ENCODE results near the gene PPP1R15A.

The PPP1R15A gene

DNA sequence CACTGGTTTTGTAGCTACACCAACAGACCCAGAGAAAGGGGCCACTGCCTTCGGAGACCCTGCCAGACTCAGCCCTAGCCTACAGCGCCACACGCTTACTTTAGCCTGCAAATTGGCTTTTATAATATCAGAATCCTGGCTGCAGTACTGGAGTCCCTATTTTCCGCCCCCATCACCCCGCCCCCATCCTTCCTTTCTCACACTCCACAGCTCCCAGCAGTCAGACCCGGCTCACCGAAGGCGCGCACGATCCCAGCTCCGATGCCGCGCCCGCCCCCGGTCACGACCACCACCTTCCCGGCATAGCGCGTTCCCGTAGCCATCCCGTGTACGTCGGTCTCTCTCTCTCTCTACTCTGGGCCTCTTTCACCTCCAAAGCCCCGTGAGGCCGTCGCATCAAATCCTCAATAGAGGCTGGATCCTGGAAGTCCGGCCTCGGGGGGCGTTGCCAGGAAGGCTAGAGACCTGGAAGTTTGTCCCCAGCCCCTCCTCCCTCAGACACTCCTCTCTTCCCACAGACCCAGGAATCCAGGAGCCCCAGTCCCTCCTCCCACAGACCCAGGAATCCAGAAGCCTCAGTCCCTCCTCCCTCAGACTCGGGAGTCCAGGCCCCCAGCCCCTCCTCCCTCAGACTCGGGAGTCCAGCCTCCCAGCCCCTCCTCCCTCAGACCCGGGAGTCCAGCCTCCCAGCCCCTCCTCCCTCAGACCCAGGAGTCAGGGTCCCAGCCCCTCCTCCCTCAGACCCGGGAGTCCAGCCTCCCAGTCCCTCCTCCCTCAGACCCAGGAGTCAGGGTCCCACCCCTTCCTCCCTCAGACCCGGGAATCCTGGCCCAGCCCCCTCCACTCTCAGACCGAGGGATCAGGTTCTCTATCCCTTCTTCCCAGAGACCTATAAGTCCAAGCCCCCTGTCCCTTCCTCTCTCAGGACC is 35.9 kb upstream of the PPP1R15A start, which contains the start of gene HSD17B14:
TSS of gene HSD17B14 (minus strand) at position 403 of the 929 bp plus-strand sequence. CDS start at position 323, 80 bp downstream.
- no peaks in the 10 kb centered on the region for H3K9me3 ChIP-seq (ENCODE audit: control insufficient read depth, insufficient read depth, low read depth, low read length)
- ChIA-PET POLR2A (interaction anchor here (0.6 to 1.2 kb wide), 3 partner anchors 21 to 41 kb away, joined by 4 read pairs; no protein-coding TSS in a partner anchor), CTCF (interaction anchor here (0.6 to 3.7 kb wide), 21 partner anchors 8 to 776 kb away, joined by 3 to 38 read pairs (median 4); partner anchors contain the start of gene CA11)
- H3K36me3 ChIP-seq (ENCODE audit: control insufficient read depth in 2 of 2, insufficient read depth in 1 of 2, low read length in 2 of 2) = no peaks in the 10 kb centered on the region
- peak within 1 kb of the TSS; percentile 4; the same call in 1 of the 2 replicates for H3K4me3 ChIP-seq (ENCODE audit: low read depth, low read length)
- no peaks in the 10 kb centered on the region; the same call in none of the 2 replicates for H3K4me1 ChIP-seq (ENCODE audit: control insufficient read depth, insufficient read depth, low read length)
- peak within 1 kb of the TSS; percentile 37; the same call in 1 of the 2 replicates for H3K27ac ChIP-seq (ENCODE audit: extremely low read depth, low read depth, low read length)
- TF ChIP-seq ZFHX2 (tag by site-specific recombination; conservative IDR thresholded peaks at IDR 0.05) (peak; percentile 63), ZBTB8A (tag by site-specific recombination; IDR thresholded peaks at IDR 0.05) (no peak), PATZ1 (tag by site-specific recombination; IDR thresholded peaks at IDR 0.05) (0 out of 2 replicates have a peak, but pooled peaks have one; percentile 48), ZNF600 (tag by site-specific recombination; IDR thresholded peaks at IDR 0.05) (peak; percentile 61), EGR2 (tag by site-specific recombination; IDR thresholded peaks at IDR 0.05; ENCODE audit: low read depth) (peak; percentile 59), ZBTB10 (tag by site-specific recombination; IDR thresholded peaks at IDR 0.05) (0 out of 2 replicates have a peak, but pooled peaks have one; percentile 37), SP7 (tag by site-specific recombination; IDR thresholded peaks at IDR 0.05) (0 out of 2 replicates have a peak, but pooled peaks have one; percentile 29), SP2 (tag by site-specific recombination; IDR thresholded peaks at IDR 0.05) (peak; percentile 50; the same call in 1 of the 2 replicates), ZNF10 (tag by site-specific recombination; IDR thresholded peaks at IDR 0.05) (peak; percentile 47; the same call in 1 of the 2 replicates), ZEB2 (tag by site-specific recombination; IDR thresholded peaks at IDR 0.05) (0 out of 2 replicates have a peak, but pooled peaks have one; percentile 10), IKZF3 (tag by site-specific recombination; IDR thresholded peaks at IDR 0.05) (0 out of 2 replicates have a peak, but pooled peaks have one; percentile 28), ZNF366 (tag by site-specific recombination; conservative IDR thresholded peaks at IDR 0.05) (no peak; the same call in none of the 2 replicates), SP3 (tag by site-specific recombination; IDR thresholded peaks at IDR 0.05) (peak; percentile 29)
- TF ChIP-seq, protein P1, sequence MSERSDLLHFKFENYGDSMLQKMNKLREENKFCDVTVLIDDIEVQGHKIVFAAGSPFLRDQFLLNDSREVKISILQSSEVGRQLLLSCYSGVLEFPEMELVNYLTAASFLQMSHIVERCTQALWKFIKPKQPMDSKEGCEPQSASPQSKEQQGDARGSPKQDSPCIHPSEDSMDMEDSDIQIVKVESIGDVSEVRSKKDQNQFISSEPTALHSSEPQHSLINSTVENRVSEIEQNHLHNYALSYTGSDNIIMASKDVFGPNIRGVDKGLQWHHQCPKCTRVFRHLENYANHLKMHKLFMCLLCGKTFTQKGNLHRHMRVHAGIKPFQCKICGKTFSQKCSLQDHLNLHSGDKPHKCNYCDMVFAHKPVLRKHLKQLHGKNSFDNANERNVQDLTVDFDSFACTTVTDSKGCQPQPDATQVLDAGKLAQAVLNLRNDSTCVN (tag by site-specific recombination; optimal IDR thresholded peaks at IDR 0.05) = peak; percentile 71
- TF ChIP-seq, protein P2, sequence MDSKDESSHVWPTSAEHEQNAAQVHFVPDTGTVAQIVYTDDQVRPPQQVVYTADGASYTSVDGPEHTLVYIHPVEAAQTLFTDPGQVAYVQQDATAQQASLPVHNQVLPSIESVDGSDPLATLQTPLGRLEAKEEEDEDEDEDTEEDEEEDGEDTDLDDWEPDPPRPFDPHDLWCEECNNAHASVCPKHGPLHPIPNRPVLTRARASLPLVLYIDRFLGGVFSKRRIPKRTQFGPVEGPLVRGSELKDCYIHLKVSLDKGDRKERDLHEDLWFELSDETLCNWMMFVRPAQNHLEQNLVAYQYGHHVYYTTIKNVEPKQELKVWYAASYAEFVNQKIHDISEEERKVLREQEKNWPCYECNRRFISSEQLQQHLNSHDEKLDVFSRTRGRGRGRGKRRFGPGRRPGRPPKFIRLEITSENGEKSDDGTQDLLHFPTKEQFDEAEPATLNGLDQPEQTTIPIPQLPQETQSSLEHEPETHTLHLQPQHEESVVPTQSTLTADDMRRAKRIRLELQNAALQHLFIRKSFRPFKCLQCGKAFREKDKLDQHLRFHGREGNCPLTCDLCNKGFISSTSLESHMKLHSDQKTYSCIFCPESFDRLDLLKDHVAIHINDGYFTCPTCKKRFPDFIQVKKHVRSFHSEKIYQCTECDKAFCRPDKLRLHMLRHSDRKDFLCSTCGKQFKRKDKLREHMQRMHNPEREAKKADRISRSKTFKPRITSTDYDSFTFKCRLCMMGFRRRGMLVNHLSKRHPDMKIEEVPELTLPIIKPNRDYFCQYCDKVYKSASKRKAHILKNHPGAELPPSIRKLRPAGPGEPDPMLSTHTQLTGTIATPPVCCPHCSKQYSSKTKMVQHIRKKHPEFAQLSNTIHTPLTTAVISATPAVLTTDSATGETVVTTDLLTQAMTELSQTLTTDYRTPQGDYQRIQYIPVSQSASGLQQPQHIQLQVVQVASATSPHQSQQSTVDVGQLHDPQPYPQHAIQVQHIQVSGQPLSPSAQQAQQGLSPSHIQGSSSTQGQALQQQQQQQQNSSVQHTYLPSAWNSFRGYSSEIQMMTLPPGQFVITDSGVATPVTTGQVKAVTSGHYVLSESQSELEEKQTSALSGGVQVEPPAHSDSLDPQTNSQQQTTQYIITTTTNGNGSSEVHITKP (tag by site-specific recombination; IDR thresholded peaks at IDR 0.05) = 0 out of 2 replicates have a peak, but pooled peaks have one; percentile 7
- TF ChIP-seq, protein P3, sequence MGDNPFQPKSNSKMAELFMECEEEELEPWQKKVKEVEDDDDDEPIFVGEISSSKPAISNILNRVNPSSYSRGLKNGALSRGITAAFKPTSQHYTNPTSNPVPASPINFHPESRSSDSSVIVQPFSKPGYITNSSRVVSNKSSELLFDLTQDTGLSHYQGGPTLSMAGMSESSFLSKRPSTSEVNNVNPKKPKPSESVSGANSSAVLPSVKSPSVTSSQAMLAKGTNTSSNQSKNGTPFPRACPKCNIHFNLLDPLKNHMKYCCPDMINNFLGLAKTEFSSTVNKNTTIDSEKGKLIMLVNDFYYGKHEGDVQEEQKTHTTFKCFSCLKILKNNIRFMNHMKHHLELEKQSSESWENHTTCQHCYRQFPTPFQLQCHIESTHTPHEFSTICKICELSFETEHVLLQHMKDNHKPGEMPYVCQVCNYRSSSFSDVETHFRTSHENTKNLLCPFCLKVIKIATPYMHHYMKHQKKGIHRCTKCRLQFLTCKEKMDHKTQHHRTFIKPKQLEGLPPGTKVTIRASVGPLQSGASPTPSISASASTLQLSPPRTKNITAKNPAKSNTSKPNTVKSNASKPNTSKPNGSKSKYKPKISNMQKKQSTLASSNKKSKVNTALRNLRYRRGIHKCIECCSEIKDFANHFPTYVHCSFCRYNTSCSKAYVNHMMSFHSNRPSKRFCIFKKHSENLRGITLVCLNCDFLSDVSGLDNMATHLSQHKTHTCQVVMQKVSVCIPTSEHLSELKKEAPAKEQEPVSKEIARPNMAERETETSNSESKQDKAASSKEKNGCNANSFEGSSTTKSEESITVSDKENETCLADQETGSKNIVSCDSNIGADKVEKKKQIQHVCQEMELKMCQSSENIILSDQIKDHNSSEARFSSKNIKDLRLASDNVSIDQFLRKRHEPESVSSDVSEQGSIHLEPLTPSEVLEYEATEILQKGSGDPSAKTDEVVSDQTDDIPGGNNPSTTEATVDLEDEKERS (tag by site-specific recombination; IDR thresholded peaks at IDR 0.05) = 0 out of 2 replicates have a peak, but pooled peaks have one; percentile 7
- TF ChIP-seq, protein P4, sequence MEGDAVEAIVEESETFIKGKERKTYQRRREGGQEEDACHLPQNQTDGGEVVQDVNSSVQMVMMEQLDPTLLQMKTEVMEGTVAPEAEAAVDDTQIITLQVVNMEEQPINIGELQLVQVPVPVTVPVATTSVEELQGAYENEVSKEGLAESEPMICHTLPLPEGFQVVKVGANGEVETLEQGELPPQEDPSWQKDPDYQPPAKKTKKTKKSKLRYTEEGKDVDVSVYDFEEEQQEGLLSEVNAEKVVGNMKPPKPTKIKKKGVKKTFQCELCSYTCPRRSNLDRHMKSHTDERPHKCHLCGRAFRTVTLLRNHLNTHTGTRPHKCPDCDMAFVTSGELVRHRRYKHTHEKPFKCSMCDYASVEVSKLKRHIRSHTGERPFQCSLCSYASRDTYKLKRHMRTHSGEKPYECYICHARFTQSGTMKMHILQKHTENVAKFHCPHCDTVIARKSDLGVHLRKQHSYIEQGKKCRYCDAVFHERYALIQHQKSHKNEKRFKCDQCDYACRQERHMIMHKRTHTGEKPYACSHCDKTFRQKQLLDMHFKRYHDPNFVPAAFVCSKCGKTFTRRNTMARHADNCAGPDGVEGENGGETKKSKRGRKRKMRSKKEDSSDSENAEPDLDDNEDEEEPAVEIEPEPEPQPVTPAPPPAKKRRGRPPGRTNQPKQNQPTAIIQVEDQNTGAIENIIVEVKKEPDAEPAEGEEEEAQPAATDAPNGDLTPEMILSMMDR (tag by site-specific recombination; IDR thresholded peaks at IDR 0.05) = peak; percentile 16; the same call in 1 of the 2 replicates
- TF ChIP-seq, protein P5, sequence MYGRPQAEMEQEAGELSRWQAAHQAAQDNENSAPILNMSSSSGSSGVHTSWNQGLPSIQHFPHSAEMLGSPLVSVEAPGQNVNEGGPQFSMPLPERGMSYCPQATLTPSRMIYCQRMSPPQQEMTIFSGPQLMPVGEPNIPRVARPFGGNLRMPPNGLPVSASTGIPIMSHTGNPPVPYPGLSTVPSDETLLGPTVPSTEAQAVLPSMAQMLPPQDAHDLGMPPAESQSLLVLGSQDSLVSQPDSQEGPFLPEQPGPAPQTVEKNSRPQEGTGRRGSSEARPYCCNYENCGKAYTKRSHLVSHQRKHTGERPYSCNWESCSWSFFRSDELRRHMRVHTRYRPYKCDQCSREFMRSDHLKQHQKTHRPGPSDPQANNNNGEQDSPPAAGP (tag by site-specific recombination; IDR thresholded peaks at IDR 0.05) = no peak

Data from HEK293 (cell line).